T-helper 1 cell (primary cell): ENCODE measurements around the gene PHF12.
"Not testable (repeated sequence)": the region's sequence is repeated elsewhere in the genome, so short reads cannot be mapped to it uniquely, and the experiment has no call there.

Source experiments
- DNase-seq, 5 donors: peaks; one replicate each; pipeline ENCODE4 v3.0.0-alpha.2; 2012 to 2020

PHF12 gene

GRCh38 chr17:28881533-28882056 is 69.7 kb downstream of the PHF12 start:
- no peak for DNase-seq

GRCh38 chr17:28880572-28880945 is 70.8 kb downstream of the PHF12 start:
- no peak for DNase-seq

- no peak for DNase-seq
These were observed 71.3 kb downstream of the PHF12 start for GRCh38 chr17:28879886-28880571.

- DNase-seq, result no peak
These were observed 72.3 kb downstream of the PHF12 start for GRCh38 chr17:28878981-28879380.

GRCh38 chr17:28878158-28878910 is 73.0 kb downstream of the PHF12 start:
- no peak for DNase-seq

- DNase-seq, result not testable (repeated sequence)
These were observed 74.1 kb downstream of the PHF12 start for GRCh38 chr17:28877150-28877711.

- no peak for DNase-seq
These were observed 75.3 kb downstream of the PHF12 start for GRCh38 chr17:28875848-28876550.

GRCh38 chr17:28874750-28875149 is 76.6 kb downstream of the PHF12 start:
- DNase-seq, result no peak

- no peak for DNase-seq
These were observed 77.5 kb downstream of the PHF12 start for GRCh38 chr17:28873839-28874238.

GRCh38 chr17:28871056-28871579 is 80.2 kb downstream of the PHF12 start:
- DNase-seq, result peak in 2 of 5 donors; percentile 18 to 84

- no peak for DNase-seq
These were observed 84.0 kb downstream of the PHF12 start for GRCh38 chr17:28867276-28867675.

- no peak for DNase-seq
These were observed 85.2 kb downstream of the PHF12 start for GRCh38 chr17:28865946-28866752.

GRCh38 chr17:28864991-28865849 is 86.1 kb downstream of the PHF12 start:
- DNase-seq, result no peak

- DNase-seq, result no peak
These were observed 87.4 kb downstream of the PHF12 start for GRCh38 chr17:28863953-28864352.

- no peak for DNase-seq
These were observed 88.8 kb downstream of the PHF12 start for GRCh38 chr17:28862561-28862960.

- DNase-seq, result no peak
These were observed 89.7 kb downstream of the PHF12 start for GRCh38 chr17:28861393-28862203.

GRCh38 chr17:28860363-28860808 is 90.9 kb downstream of the PHF12 start:
- no peak for DNase-seq

- DNase-seq, result no peak
These were observed 92.4 kb downstream of the PHF12 start for GRCh38 chr17:28858801-28859355.
